Heart left ventricle (tissue), 16 donors: Measurements from ENCODE around the gene TXNDC17. TPM values are rescaled to one million over a fixed set of nuclear protein-coding genes. Genes with fewer than 3 reads are reported as not detected.
"Not testable (repeated sequence)": the region's sequence is repeated elsewhere in the genome, so short reads cannot be mapped to it uniquely, and the experiment has no call there.

Source experiments
- ATAC-seq, 4 donors: fragments of 200-7000 bp; cut with Tn5 transposase; one replicate each; pipeline ENCODE4 v1.9.1; 2020 to 2022; ENCODE audit warnings: moderate library complexity in 4 of 4, mild to moderate bottlenecking in 3 of 4, moderate number of reproducible peaks in 1 of 4
- DNase-seq, 5 donors: peaks; one replicate each; pipeline ENCODE4 v3.0.0-alpha.2; 2020
- H3K27ac ChIP-seq, 12 donors: fragments of 200-600 bp; sonication (generic) in 4 of 12; one replicate each; pipeline versions ENCODE4 v1.5.0 to v1.8.0; 2016 to 2022; ENCODE audit warnings: mild to moderate bottlenecking in 2 of 12
- H3K27me3 ChIP-seq, 9 donors: fragments of 200-600 bp; sonication (generic) in 2 of 9; one replicate each; pipeline versions ENCODE4 v1.5.1 to v1.8.0; 2016 to 2022; ENCODE audit warnings: mild to moderate bottlenecking in 3 of 9
- H3K36me3 ChIP-seq, 9 donors: fragments of 200-600 bp; sonication (generic) in 2 of 9; one replicate each; pipeline versions ENCODE4 v1.5.0 to v1.8.0; 2018 to 2022; ENCODE audit warnings: mild to moderate bottlenecking in 2 of 9
- H3K4me1 ChIP-seq, 12 donors: fragments of 200-600 bp; sonication (generic) in 4 of 12; one replicate each; pipeline versions ENCODE4 v1.5.0 to v1.8.0; 2016 to 2022; ENCODE audit warnings: mild to moderate bottlenecking in 3 of 12
- H3K4me3 ChIP-seq, 12 donors: fragments of 200-600 bp; sonication (generic) in 4 of 12; one replicate each; pipeline versions ENCODE4 v1.5.0 to v1.8.0; 2017 to 2022; ENCODE audit warnings: mild to moderate bottlenecking in 9 of 12, moderate library complexity in 4 of 12
- H3K9me3 ChIP-seq, 12 donors: fragments of 200-600 bp; sonication (generic) in 4 of 12; one replicate each; pipeline versions ENCODE4 v1.5.0 to v1.8.0; 2016 to 2022; ENCODE audit warnings: mild to moderate bottlenecking in 1 of 12
- POLR2A ChIP-seq, 2 donors: fragments of 450-650 bp; IDR thresholded peaks; one replicate each; pipeline ENCODE4 v1.6.1; 2017; ENCODE audit warnings: antibody characterized with exemption in 2 of 2, mild to moderate bottlenecking in 2 of 2, moderate library complexity in 2 of 2
- WGBS, 4 donors: extraction: QIAGEN DNeasy Blood & Tissue Kit in 2 of 4; methylation state at CpG; one replicate each; pipeline versions ENCODE4 v1.1.5 to v1.1.7; 2013 to 2018; 5-methylcytosine and 5-hydroxymethylcytosine counted together
- intact Hi-C, 10 donors: fragments of 100-400 bp; cut with DNase I; formaldehyde crosslinking; loops; one replicate each; pipeline versions ENCODE4 v1.11.1 to v1.14.2; 2022
- polyA plus RNA-seq, 2 donors: library from polyadenylated mRNA; stranded (reverse); fragments of 200-250 nt; gene quantifications; one replicate each; pipeline ENCODE4 v1.2.3, GENCODE V29; 2013
- total RNA-seq, 9 donors: library from RNA; depleted of rRNA in 2 of 9; stranded (reverse); fragments of >200 nt in 2 of 9; fragmentation: NEBNext Ultra II Directional in 3 of 9; extraction: Animal tissue kit (Norgen Biotek cat#: 25700) in 3 of 9; gene quantifications; one replicate each; pipeline versions ENCODE4 v1.1.0 to v1.2.4, GENCODE V29; 2016 to 2023
- TF ChIP-seq, protein P1 (sequence below), 12 donors: fragments of 200-600 bp; sonication (generic) in 4 of 12; IDR thresholded peaks; one replicate each; pipeline versions ENCODE4 v1.5.0 to v1.8.0; 2018 to 2022; ENCODE audit warnings: antibody characterized with exemption in 12 of 12, mild to moderate bottlenecking in 5 of 12
- donor health status: ischemic (EF 13 %, LVEDD 7.1; RV severe dilation, severe dysfunction).
- donor health status: healthy with polysubstance abuse.
- donor health status: DM: no; HTN: yes; CAD: no.
- donor health status: DM: no; HTN: no; CAD: no.
- donor health status: ischemic (EF 25% LVEDD 6.9; RV normal size, moderate dysfunction).
- donor health status: ischemic (EF 25% LVEDD 5.7; RV mildly dilated, moderate dysfunction).
- donor health status: healthy.
- donor health status: DM: yes; HTN: yes; CAD: no.
- donor health status: ischemic (EF 35%, LVEDD 5.7; RV mildly dilated, moderate dysfunction).
- donor health status: nonischemic (EF 11% LVEDD 7.7; RV severe dilation, severe dysfunction).
- donor health status: DM: yes; HTN: yes; CAD: no.
- donor health status: PGD.
- donor health status: ischemic (EF 29% LVEDD 5.4; RV normal size, mild dysfunction).
- donor health status: nonischemic (EF 23%, LVEDD 6.1; RV moderate dilation, normal function).

Gene TXNDC17
- total and polyA plus RNA-seq, 11 donors, result 31.5 to 221 (median 62.8) TPM

DNA sequence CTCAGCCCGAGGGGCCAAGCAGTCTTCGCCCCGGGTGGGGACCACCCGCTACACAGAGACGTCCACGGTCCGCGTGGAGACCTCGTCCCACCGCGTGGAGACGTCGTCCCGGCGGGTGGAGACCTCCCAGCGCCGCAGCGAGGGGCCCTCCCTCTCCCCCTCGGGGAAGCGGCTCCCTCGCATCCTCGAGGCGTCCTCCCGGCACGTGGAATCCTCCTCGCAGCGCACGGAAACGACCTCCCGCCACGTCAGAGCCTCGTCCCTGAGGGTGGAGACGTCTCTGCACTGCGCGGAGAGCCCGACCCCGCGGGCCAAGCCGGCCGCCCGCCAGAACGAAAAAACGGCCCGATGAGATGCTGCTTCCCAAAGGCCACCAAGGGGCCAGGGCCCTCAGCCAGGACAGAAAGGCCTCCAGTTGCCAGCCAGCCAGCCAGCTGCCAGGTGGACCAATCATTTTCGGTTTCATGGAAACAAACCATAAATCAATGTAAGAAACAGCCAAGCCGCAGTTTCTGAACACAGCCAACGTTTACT lies 11.1 kb downstream of the TXNDC17 start:
- Histone ChIP-seq H3K4me3 (peak overlapping the region; percentile 59 to 93 (median 81)), H3K27me3 (peaks cover 3 to 35% (median 17%) of the 10 kb centered on the region in 9 donors), H3K27ac (peak overlapping the region in 9 of 12 donors; percentile 59 to 91 (median 78)), H3K4me1 (peaks cover 4 to 48% (median 25%) of the 10 kb centered on the region in 12 donors), H3K9me3 (no peaks in the 10 kb centered on the region), H3K36me3 (peaks cover 0 to 32% (median 26%) of the 10 kb centered on the region in 9 donors)
- 12 to 55% (median 17%) methylated on average over 12 to 47 of the region's 47 CpGs for WGBS, 4 donors
- peak in 1 of 5 donors; percentile 48 for DNase-seq
- ATAC-seq, result peak in 3 of 4 donors; percentile 8 to 29 (median 20)
- intact Hi-C loops, result loop anchor here in 1 of 10 donors (5.0 kb wide), 1 partner anchor 360 kb away; the partner anchor contains the start of gene RNASEK
- TF ChIP-seq, protein P1, sequence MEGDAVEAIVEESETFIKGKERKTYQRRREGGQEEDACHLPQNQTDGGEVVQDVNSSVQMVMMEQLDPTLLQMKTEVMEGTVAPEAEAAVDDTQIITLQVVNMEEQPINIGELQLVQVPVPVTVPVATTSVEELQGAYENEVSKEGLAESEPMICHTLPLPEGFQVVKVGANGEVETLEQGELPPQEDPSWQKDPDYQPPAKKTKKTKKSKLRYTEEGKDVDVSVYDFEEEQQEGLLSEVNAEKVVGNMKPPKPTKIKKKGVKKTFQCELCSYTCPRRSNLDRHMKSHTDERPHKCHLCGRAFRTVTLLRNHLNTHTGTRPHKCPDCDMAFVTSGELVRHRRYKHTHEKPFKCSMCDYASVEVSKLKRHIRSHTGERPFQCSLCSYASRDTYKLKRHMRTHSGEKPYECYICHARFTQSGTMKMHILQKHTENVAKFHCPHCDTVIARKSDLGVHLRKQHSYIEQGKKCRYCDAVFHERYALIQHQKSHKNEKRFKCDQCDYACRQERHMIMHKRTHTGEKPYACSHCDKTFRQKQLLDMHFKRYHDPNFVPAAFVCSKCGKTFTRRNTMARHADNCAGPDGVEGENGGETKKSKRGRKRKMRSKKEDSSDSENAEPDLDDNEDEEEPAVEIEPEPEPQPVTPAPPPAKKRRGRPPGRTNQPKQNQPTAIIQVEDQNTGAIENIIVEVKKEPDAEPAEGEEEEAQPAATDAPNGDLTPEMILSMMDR (IDR thresholded peaks at IDR 0.05), result no peak

DNA sequence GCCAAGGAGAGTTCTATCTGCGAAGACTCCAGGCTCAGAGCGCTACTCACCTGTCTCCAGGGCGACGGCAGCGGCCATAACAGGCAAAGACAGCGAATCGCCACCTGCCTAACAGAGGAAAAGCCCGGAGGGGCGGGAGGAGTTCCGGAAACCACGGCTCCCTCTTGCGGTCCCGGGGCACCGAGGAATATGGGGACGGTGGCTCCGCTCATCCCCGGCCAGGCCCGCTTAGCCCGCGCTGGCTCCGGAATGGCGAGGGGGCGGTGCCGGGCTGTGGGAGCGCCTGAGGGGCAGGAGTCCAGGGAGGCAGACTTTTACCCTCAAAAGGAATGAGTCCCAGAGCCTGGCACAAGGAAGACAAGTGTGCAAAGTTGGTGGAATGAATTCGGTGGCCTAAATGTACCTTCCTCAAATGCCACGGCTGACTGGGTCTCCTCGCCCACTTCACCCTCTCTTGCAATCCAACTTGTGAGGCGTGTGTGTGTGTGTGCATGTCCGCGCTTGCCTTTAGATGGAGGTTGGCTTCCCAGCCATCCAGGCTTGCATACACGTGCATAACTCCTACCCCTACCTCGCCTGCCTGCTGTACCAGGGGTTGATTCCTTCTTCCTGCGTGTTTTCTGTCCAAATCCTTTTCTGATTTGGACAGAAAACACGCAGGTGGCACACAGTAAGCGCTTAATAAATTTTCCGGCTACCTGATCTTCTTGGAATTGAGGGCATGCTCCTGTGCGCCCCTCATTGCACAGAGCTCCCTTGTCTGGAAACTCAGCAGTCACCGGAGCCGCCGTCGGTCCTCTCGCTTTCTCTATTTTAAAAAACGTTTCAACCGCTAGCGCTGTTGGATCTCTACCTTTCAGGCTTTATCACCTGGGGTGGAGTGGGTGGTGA lies 14.2 kb downstream of the TXNDC17 start:
- peak in 1 of 5 donors; percentile 45 for DNase-seq
- Histone ChIP-seq H3K36me3 (peaks cover 0 to 2% (median 0%) of the 10 kb centered on the region in 9 donors), H3K4me1 (peaks cover 4 to 38% (median 18%) of the 10 kb centered on the region in 12 donors), H3K27ac (no peak overlapping the region), H3K9me3 (no peaks in the 10 kb centered on the region), H3K4me3 (peak overlapping the region in 6 of 12 donors; percentile 5 to 36 (median 22)), H3K27me3 (peaks cover 3 to 54% (median 27%) of the 10 kb centered on the region in 9 donors)
- 24 to 42% (median 30%) methylated on average over 43 to 46 of the region's 46 CpGs for WGBS, 4 donors
- ATAC-seq, result no peak
- intact Hi-C loops, result loop anchor here in 1 of 10 donors (5.0 kb wide), 1 partner anchor 357 kb away; the partner anchor contains the start of gene RNASEK
- TF ChIP-seq, protein P1 (IDR thresholded peaks at IDR 0.05), result peak in 3 of 12 donors; percentile 20 to 29 (median 22)
- TF ChIP-seq POLR2A (IDR thresholded peaks at IDR 0.05), result no peak

DNA sequence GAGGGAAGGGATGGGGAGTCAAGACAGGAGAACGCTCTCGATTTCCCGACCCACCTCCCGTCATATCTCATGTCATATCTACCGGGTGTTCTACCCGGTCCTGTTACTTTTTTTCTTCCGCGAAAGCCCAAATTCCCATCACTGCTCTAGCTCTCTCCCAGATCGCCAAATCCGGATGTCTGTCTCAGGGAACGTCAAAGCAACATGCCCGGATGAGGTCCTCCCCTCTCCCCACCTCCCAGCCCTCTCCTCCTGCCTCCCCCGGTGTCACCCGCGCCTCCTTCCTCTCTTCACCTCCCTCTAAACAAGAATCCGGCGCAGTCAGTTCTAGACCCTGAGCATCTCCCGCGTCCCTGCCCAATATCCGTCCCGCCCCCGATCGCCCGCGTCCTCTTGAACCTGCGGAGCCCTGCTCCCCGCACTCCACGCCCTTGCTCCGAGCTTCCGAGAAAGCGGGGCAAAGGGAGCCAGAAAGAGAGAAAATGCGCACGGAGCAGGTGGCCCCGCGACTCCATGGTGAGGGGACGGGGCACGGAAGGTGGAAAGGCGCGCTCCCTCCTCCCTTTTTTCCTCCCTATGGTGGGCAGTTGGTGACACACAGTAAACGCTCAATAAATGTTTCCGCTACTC lies 15.0 kb downstream of the TXNDC17 start:
- H3K27me3 ChIP-seq, result peaks cover 3 to 57% (median 27%) of the 10 kb centered on the region in 9 donors
- intact Hi-C loops, DNase-seq, H3K36me3 ChIP-seq, ATAC-seq, H3K9me3 ChIP-seq, H3K27ac ChIP-seq: not testable (repeated sequence)
- peak overlapping the region in 5 of 12 donors; percentile 21 to 33 (median 25) for H3K4me3 ChIP-seq
- peaks cover 0 to 31% (median 11%) of the 10 kb centered on the region in 12 donors for H3K4me1 ChIP-seq
- WGBS, 4 donors, result 1 to 6% (median 4%) methylated on average over 15 to 38 of the region's 41 CpGs

DNA sequence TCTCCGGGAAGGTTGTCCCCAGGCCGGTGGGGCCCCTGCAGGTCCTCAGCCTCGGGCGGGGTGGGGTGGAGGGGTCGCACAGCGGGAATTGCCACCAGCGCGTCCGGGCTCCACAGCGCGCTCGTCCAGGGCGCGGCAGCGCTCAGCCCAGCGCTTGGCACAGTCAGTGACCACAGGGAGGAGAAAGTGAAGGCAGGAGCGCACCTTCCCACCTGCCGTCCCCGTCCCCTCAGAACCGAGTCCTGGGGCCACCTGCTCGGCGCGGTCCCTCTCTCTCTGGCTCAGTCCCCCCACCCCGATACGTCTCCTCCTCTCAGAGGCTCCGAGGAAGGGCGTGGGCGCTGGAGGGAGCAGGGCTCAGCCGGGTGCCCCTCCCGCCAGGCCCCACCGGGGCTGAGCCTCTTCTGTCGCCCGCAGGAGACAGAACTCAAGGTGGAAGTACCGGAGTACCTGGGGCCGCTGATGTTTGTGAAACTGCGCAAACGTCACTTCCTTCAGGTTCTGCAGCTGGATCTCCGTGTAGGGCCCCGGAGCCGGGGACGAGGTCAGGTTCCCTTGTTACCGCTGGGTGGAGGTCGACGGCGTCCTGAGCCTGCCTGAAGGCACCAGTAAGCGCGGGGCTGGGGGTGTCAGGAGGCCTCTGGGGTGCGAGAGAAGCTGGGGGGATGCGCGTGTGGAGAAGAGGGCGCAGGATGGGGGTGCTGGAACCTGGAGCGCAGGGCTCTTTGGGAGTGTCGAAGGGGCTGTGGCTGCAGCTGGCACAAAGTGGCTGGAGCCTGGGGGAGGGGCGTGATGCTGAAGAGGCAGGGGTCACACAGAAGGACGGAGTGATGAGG lies 16.2 kb downstream of the TXNDC17 start:
- H3K36me3 ChIP-seq, H3K27ac ChIP-seq, H3K9me3 ChIP-seq, DNase-seq, intact Hi-C loops: not testable (repeated sequence)
- peaks cover 0 to 26% (median 7%) of the 10 kb centered on the region in 12 donors for H3K4me1 ChIP-seq
- H3K4me3 ChIP-seq, result peak overlapping the region in 7 of 12 donors; percentile 13 to 45 (median 28)
- 4 to 9% (median 8%) methylated on average over 33 to 54 of the region's 55 CpGs for WGBS, 4 donors
- peak in 1 of 4 donors; percentile 5 for ATAC-seq
- H3K27me3 ChIP-seq, result peaks cover 3 to 56% (median 27%) of the 10 kb centered on the region in 9 donors
